OCI-M2 (cell line): ENCODE data around the gene BARHL2.

Source experiments
- DNase-seq: peaks from one replicate; lab custom pipeline; 2025; ENCODE audit not compliant: unreplicated experiment; lab: John Stamatoyannopoulos, UW

BARHL2 gene

GRCh38 chr1:90710579-90711536 is 6.2 kb downstream of the BARHL2 start:
- no peak for DNase-seq

DNA sequence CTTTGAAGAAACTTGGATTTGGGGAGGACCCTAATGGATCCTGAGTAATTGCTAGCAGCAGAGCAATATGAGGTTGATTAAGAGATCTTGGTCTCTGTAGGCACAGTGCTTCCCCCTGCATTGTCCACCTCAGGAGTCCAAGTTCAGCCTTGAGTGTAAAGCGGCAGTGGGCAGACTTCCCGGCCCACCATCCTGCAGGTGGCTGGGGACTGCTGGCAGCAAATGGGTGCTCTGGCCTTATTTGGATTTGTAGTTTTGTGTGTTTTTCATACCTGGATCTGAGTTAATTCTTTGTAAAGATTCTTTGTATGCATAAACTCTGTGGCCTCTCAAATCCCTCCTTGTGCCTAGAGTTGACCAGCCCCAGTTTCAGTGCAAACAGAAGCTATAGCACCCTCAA is 7.6 kb downstream of the BARHL2 start:
- DNase-seq, result no peak

- DNase-seq, result no peak
Observed at GRCh38 chr1:90708826-90709225, 8.3 kb downstream of the BARHL2 start.

DNA sequence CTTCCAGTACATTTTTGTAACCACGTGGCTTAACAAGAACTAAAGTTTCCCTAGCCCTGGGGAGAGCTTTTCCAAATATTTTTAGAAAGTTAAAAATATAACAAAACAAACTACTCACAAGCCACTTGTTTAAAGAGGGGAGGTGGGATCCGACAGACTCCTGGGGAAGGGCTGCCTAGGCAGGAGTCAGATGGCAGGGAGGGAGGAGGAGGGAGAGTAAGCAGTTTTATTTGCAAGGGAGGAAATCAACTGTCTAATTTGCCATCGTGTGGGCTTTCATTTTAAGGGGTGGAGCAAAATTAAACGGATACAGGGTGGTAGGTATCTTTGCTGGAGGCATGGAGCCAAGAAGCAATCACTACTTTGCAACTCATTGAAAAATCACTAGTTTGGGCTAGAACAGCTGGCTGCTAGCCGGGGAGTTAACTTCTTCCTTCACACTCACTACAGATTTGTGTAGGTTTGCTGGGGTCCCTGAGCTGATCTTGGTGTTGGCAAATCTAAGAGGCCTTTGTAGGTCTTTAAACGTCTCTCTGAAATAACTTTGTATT is 8.8 kb downstream of the BARHL2 start:
- no peak for DNase-seq

GRCh38 chr1:90707363-90707710 is 9.8 kb downstream of the BARHL2 start:
- DNase-seq, result no peak

DNA sequence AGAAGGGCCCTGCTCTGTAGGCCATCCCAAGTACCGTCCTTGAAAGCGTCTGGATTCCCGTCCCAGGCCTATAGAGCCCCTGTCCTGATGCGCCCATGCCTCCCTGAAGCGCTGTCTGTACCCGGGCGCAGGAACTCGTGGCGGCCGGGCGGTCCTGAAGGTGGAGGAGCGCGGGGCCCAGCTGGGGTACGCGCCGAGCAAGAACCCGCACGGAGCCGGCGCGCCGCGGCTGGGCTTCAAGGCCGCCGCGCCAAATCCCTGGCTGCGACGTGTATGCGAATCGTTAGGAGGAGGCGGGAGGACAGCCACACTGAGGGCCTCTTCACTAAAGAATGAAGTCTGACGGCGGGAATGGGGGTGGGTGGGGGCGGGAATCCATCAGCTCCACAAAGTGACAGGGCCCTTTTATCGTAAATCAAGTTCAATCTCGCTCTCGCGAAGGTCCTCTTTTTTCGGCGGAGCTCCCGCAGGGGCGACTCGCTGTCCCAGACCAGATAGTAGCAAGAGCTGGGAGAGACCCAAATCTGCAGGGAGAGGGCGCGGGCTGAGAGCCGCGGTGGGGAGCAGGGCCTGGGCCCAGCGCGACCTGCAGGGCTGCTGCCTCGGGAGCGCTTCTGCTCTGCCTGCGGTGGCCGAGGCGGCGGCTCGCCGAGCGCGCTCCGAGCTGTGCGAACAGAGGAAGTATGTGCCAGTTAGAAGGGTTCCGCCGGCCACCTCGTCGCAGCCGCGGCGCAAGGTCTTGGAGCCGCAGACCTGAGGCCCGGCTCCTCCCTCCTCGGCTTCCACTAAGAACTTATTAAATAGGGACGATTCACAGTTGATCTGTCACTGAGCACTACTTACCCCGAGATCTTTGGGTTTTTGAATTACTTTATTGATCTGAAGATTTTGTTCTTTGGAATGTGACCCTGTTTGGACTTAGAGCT is 10.4 kb downstream of the BARHL2 start:
- DNase-seq, result no peak

GRCh38 chr1:90705956-90706355 is 11.1 kb downstream of the BARHL2 start:
- DNase-seq, result no peak

DNA sequence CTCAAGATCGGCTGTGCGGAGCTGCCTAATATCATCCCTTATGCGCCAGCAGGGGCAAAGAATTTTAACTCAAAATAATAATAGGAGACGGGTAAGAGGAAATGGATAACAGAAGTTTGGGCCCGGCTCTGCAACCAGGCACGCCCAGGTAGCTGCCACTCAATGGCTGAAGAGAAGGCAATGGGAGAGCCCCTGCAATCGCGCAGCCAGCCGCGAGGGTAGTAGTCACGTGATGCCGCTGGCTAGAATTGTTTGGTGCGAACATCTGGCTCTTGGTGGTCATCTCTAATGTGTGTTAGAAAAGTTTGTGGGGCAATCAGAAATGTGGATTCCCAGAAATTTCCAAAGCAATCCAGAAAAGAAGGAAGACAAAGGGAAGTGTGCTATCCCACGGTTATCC is 12.3 kb downstream of the BARHL2 start:
- DNase-seq, result no peak

DNA sequence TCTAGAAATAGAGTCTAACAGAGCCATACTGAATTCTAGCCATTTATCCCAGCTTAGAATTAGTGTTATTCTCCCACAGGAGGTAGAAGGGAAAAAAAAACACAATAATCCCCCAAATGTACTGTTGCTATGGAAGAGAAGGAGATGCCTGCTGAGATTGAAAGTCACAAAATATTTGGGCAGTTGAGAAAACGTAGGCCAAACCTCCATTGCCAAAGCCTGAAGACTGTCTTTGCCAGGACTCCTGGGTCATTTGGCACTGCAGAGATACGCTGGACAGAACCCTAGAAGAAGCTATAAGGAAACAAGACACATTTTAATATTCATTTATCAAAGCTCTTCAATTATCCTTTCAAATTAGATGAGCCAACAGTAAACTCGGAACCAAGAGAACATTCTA is 22.3 kb downstream of the BARHL2 start:
- no peak for DNase-seq

DNA sequence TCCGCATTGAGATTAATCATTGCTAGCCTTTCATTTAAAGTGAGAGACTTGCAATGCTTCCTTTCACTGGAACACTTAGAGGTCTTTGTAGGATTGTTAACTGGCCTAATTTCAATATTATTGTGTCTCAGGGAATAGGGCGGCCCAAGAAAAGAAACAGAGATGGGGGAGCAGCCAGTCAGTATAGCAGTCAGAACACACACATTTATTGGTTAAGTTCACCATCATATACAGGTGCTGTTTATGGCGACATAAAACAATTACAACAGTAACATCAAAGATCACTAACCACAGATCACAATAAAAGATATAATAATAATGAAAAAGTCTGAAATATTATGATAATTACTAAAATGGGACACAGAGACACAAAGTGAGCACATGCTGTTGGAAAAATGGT is 29.4 kb downstream of the BARHL2 start:
- DNase-seq, result no peak

DNA sequence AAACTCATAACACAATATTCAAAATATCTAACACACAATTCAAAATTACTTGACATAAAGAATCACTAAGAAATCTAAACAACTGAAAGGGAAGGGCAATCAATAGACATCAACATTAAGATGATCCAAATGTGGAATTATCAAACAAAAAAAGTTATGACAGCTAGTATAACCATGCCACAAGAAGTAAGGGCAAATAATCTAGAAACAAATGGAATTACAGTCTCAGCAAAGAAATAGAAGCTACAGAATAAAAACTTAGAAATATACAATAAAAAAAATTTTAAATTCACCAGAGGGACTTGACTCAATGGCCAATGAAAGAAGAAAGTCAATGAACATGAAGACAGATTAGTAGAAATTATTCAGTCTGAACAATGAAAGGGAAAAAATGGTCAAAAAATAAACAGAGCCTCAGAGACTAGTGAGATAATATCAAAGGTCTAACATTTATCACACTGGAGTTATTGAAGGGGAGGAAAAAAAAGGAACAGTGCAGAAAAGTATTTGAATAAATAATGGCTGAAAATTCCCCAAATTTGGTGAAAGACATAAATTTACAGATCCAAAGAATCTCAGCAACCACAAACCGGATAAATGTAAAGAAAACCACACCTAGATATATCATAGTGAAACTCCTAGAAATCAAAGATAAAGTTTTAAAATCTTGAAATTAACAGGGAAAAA is 41.8 kb downstream of the BARHL2 start:
- DNase-seq, result no peak

GRCh38 chr1:90671741-90672140 is 45.4 kb downstream of the BARHL2 start:
- no peak for DNase-seq

DNA sequence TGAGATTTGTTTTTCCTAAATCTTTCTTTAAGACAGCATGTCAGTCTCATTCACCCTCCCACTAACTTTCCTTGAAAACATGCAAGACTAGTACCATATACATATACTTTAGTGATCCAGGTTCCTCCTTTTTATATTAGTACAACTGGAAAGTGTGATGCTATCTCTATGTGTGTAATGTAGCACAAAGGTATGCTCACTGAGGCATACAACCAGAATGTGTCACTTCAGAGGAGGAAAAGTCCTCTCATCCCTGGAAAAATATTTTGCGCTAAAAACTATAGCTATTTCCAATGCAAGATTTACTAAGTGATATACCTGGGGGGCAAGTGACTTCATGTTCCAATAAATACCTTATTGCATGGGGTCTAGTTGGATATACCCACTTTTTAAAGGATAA is 45.9 kb downstream of the BARHL2 start:
- no peak for DNase-seq
